Fibroblast of lung (primary cell): Measurements from ENCODE around the gene LIMS1. TPM values are rescaled to one million over a fixed set of nuclear protein-coding genes. Genes with fewer than 3 reads are reported as not detected.
"Not testable (repeated sequence)": the region's sequence is repeated elsewhere in the genome, so short reads cannot be mapped to it uniquely, and the experiment has no call there.

Experiments used
- DNase-seq, 2 donors: peaks; one replicate each; pipeline versions ENCODE4 v3.0.0 to v3.0.0-alpha.2; 2010; ENCODE audit warnings: low read depth in 2 of 2
- H2AFZ ChIP-seq: 2 replicates; pipeline ENCODE4 v1.5.1; 2012; ENCODE audit warnings: low read length, control low read depth, inconsistent platforms
- H3K27ac ChIP-seq: 2 replicates; pipeline ENCODE4 v1.5.1; 2011; ENCODE audit warnings: low read length, control low read depth; ENCODE audit not compliant: insufficient read depth
- H3K27me3 ChIP-seq: 2 replicates; pipeline ENCODE4 v1.5.1; 2011; ENCODE audit warnings: mild to moderate bottlenecking, low read length; ENCODE audit not compliant: control insufficient read depth, insufficient read depth
- H3K36me3 ChIP-seq: 2 replicates; pipeline ENCODE4 v1.5.1; 2011; ENCODE audit warnings: low read length; ENCODE audit not compliant: control insufficient read depth, insufficient read depth
- H3K4me1 ChIP-seq: 2 replicates; pipeline ENCODE4 v1.5.1; 2011; ENCODE audit warnings: low read length; ENCODE audit not compliant: control insufficient read depth, insufficient read depth; ENCODE audit errors: extremely low read depth
- H3K4me2 ChIP-seq: 2 replicates; pipeline ENCODE4 v1.5.1; 2011; ENCODE audit warnings: low read length, control low read depth; ENCODE audit not compliant: insufficient read depth; ENCODE audit errors: extremely low read depth
- H3K4me3 ChIP-seq, 4 experiments: fragments of 200-600 bp in 1 of 4; sonication (generic) in 1 of 4; replicated peaks in 1 of 4; 2 replicates each; pipeline ENCODE4 v1.5.1; 2011 to 2016; ENCODE audit warnings: low read length in 4 of 4, low read depth in 3 of 4, mild to moderate bottlenecking in 3 of 4, control low read depth in 2 of 4, inconsistent platforms in 1 of 4, mixed read lengths in 1 of 4; ENCODE audit not compliant: insufficient read depth in 1 of 4; ENCODE audit errors: control extremely low read depth in 1 of 4
- H3K79me2 ChIP-seq: 2 replicates; pipeline ENCODE4 v1.5.1; 2012; ENCODE audit warnings: mild to moderate bottlenecking, low read length, inconsistent platforms; ENCODE audit not compliant: control insufficient read depth, insufficient read depth
- H3K9ac ChIP-seq: 2 replicates; pipeline ENCODE4 v1.5.1; 2011; ENCODE audit warnings: mild to moderate bottlenecking, low read length, control low read depth; ENCODE audit not compliant: insufficient read depth
- H3K9me3 ChIP-seq: 2 replicates; pipeline ENCODE4 v1.5.1; 2012; ENCODE audit warnings: low read depth, low read length; ENCODE audit not compliant: control insufficient read depth, insufficient read depth
- H4K20me1 ChIP-seq: 2 replicates; pipeline ENCODE4 v1.5.1; 2011; ENCODE audit warnings: low read length; ENCODE audit not compliant: control insufficient read depth, insufficient read depth; ENCODE audit errors: extremely low read depth
- EZH2 ChIP-seq: IDR thresholded peaks from 2 replicates; pipeline ENCODE4 v1.5.1; 2012; ENCODE audit warnings: low read length, control low read depth, mild to moderate bottlenecking; ENCODE audit errors: missing control alignments
- polyA plus RNA-seq, 2 donors: library from polyadenylated mRNA; depleted of rRNA in 1 of 2; stranded (reverse) in 1 of 2; unstranded in 1 of 2; fragments of >200 nt; gene quantifications; 2 replicates each; pipeline ENCODE4 v1.2.1, GENCODE V29; 2011 to 2012; ENCODE audit warnings: missing spikeins in 1 of 2
- total RNA-seq: library from RNA; depleted of rRNA; stranded (reverse); fragments of >200 nt; gene quantifications from 2 replicates; pipeline ENCODE4 v1.2.1, GENCODE V29; 2014
- TF ChIP-seq, protein P1 (sequence below), 2 donors: IDR thresholded peaks in 1 of 2; conservative IDR thresholded peaks in 1 of 2; 1 replicate in 1 of 2; 2 replicates in 1 of 2; pipeline ENCODE4 v1.5.1; 2011 to 2012; ENCODE audit warnings: low read length in 2 of 2, control low read depth in 1 of 2, inconsistent platforms in 1 of 2, low read depth in 1 of 2, mild to moderate bottlenecking in 1 of 2

LIMS1 gene
- total and polyA plus RNA-seq, 2 donors (not counting 1 experiment from before 2014, with no cell fraction given) = 52.7 to 108 TPM

DNA sequence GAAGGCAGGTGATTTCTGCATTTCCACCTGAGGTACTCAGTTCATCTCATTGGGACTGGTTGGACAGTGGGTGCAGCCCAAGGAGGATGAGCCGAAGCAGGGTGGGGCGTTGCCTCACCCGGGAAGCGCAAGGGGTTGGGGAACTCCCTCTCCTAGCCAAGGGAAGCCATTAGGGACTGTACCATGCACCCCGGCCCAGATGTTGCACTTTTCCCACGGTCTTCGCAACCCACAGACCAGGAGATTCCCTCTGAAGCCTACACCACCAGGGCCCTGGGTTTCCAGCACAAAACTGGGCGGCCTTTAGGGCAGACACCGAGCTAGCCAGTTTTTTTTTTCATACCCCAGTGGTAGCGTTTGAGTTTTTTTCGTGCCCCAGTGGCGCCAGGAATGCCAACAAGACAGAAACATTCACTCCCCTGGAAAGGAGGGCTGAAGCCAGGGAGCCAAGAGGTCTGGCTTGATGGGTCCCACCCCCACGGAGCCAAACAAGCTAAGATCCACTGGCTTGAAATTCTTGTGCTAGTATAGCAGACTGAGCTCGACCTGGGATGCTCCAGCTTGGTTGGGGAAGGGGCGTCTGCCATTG is 109.1 kb downstream of the LIMS1 start:
- H3K27me3 ChIP-seq = no peaks in the 10 kb centered on the region
- no peak overlapping the region for H2AFZ ChIP-seq
- H3K4me3 ChIP-seq = no peak overlapping the region
- peaks cover 20% of the 10 kb centered on the region for H3K4me1 ChIP-seq
- no peaks in the 10 kb centered on the region for H3K9me3 ChIP-seq
- peaks cover 19% of the 10 kb centered on the region for H3K79me2 ChIP-seq
- no peak overlapping the region for H3K9ac ChIP-seq
- no peak overlapping the region for H3K27ac ChIP-seq
- TF ChIP-seq EZH2 = no peak
- TF ChIP-seq, protein P1, sequence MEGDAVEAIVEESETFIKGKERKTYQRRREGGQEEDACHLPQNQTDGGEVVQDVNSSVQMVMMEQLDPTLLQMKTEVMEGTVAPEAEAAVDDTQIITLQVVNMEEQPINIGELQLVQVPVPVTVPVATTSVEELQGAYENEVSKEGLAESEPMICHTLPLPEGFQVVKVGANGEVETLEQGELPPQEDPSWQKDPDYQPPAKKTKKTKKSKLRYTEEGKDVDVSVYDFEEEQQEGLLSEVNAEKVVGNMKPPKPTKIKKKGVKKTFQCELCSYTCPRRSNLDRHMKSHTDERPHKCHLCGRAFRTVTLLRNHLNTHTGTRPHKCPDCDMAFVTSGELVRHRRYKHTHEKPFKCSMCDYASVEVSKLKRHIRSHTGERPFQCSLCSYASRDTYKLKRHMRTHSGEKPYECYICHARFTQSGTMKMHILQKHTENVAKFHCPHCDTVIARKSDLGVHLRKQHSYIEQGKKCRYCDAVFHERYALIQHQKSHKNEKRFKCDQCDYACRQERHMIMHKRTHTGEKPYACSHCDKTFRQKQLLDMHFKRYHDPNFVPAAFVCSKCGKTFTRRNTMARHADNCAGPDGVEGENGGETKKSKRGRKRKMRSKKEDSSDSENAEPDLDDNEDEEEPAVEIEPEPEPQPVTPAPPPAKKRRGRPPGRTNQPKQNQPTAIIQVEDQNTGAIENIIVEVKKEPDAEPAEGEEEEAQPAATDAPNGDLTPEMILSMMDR (conservative IDR thresholded peaks at IDR 0.05 in 1 of 2, IDR thresholded peaks at IDR 0.05 in 1 of 2; ENCODE audit: low read depth in 1 of 2, low read length in 2 of 2) = no peak
- no peak overlapping the region for H3K4me2 ChIP-seq
- H3K36me3 ChIP-seq = no peaks in the 10 kb centered on the region
- H4K20me1 ChIP-seq = no peaks in the 10 kb centered on the region
- DNase-seq = no peak

DNA sequence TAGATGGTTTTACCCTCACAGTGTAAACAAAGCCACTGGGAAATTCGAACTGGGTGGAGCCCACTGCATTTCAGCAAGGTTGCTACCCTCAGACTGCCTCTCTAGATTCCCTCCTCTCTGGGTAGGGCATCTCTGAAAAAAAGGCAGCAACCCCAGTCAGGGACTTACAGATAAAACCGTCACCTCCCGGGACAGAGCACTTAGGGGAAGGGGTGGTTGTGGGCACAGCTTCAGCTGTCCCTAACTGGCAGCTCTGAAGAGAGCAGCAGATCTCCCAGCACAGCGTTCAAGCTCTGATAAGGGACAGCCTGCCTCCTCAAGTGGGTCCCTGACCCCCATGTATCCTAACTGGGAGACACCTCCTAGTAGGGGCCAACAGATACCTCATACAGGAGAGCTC is 109.6 kb downstream of the LIMS1 start:
- peaks cover 17% of the 10 kb centered on the region for H3K79me2 ChIP-seq

DNA sequence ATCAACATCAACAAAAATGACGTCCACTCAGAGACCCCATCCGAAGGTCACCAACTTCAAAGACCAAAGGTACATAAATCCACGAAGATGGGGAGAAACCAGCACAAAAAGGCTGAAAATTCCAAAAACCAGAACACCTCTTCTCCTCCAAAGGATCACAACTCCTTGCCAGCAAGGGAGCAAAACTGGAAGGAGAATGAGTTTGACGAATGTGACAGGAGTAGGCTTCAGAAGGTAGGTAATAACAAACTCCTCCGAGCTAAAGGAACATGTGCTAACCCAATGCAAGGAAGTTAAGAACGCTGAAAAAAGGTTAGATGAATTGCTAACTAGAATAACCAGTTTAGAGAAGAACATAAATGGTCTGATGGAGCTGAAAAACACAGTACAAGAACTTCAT is 110.2 kb downstream of the LIMS1 start:
- H3K27ac ChIP-seq, H3K36me3 ChIP-seq, DNase-seq, H3K4me2 ChIP-seq, H3K9me3 ChIP-seq, H4K20me1 ChIP-seq, H3K4me3 ChIP-seq, H2AFZ ChIP-seq, H3K27me3 ChIP-seq, H3K9ac ChIP-seq: not testable (repeated sequence)
- Histone ChIP-seq H3K79me2 (peaks cover 17% of the 10 kb centered on the region), H3K4me1 (peaks cover 15% of the 10 kb centered on the region)

More for the DNA sequence above, 109.6 kb downstream of the LIMS1 start:
- not testable (repeated sequence) for H3K36me3 ChIP-seq, H3K9ac ChIP-seq, H4K20me1 ChIP-seq, H3K9me3 ChIP-seq, H2AFZ ChIP-seq, H3K4me2 ChIP-seq, DNase-seq, H3K4me3 ChIP-seq, H3K27ac ChIP-seq, H3K27me3 ChIP-seq
- peaks cover 20% of the 10 kb centered on the region for H3K4me1 ChIP-seq

DNA sequence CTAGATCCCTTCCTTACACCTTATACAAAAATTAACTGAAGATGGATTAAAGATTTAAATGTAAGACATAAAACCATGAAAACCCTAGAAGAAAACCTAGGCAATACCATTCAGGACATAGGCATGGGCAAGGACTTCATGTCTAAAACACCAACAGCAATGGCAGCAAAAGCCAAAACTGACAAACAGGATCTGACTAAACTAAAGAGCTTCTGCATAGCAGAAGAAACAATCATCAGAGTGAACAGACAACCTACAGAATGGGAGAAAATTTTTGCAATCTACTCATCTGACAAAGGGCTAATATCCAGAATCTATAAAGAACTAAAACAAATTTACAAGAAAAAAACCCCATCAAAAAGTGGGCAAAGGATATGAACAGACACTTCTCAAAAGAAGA is 114.5 kb downstream of the LIMS1 start:
- H3K4me2 ChIP-seq, H3K27ac ChIP-seq, H3K9me3 ChIP-seq, H3K79me2 ChIP-seq, H4K20me1 ChIP-seq, H3K4me1 ChIP-seq, H3K9ac ChIP-seq, H3K36me3 ChIP-seq, H3K27me3 ChIP-seq, H2AFZ ChIP-seq, H3K4me3 ChIP-seq: not testable (repeated sequence)
- peak in 1 of 2 donors; percentile 49 for DNase-seq

DNA sequence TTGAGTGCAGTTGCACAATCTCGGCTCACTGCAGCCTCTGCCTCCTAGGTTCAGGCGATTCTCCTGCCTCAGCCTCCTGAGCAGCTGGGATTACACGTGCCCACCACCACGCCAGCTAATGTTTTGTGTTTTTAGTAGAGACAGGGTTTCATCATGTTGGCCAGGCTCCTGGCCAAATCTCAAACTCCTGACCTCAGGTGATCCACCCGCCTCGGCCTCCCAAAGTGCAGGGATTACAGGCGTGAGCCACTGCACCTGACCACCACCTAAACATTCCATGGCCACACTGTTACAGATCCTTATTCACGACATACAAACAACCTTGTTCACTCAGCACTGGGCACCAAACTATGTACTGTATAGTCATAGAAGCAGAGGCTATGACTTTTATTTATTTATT is 116.2 kb downstream of the LIMS1 start:
- not testable (repeated sequence) for H3K27me3 ChIP-seq, DNase-seq, H3K9me3 ChIP-seq

DNA sequence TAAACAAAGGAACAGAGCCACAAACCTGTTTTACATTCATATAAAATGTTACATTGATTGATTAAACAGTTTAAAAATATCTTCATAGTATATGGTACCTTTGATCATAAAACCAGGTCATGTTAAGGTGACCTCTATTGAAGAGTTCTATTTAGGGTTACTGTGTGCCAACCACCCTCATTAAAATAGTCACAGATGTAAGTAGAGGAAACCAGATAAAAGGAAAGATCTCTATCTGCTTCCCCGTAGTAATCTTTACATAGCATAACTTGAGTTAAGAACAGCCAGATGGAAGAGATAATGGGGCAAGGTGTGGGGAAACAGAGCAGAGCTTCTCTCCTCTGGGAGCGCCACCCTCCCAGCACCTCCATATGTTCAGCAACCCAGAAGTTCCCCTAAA is 117.2 kb downstream of the LIMS1 start:
- not testable (repeated sequence) for H3K9me3 ChIP-seq, DNase-seq, H4K20me1 ChIP-seq, H3K27me3 ChIP-seq, H3K36me3 ChIP-seq, H3K4me1 ChIP-seq, H3K9ac ChIP-seq, H3K4me3 ChIP-seq, H3K4me2 ChIP-seq, H3K79me2 ChIP-seq, H3K27ac ChIP-seq, H2AFZ ChIP-seq

More for the DNA sequence above, 116.2 kb downstream of the LIMS1 start:
- not testable (repeated sequence) for H2AFZ ChIP-seq, H3K4me3 ChIP-seq, H3K9ac ChIP-seq, H3K36me3 ChIP-seq, H3K4me2 ChIP-seq, H3K27ac ChIP-seq, H4K20me1 ChIP-seq, H3K4me1 ChIP-seq, H3K79me2 ChIP-seq
